Ramos (cell line): ENCODE results near the gene GMPPB.
"Not testable (repeated sequence)": the region's sequence is repeated elsewhere in the genome, so short reads cannot be mapped to it uniquely, and the experiment has no call there.

Experiments
- in situ Hi-C: fragments of 300-500 bp; cut with MboI; formaldehyde crosslinking; loops from one replicate; pipeline ENCODE4 v1.14.3; 2022; ENCODE audit warnings: low sequenced_read_pairs; ENCODE audit not compliant: unreplicated experiment

GMPPB gene

GRCh38 chr3:49695350-49696015 is 28.3 kb downstream of the GMPPB start:
- in situ Hi-C loops: not testable (repeated sequence)

DNA sequence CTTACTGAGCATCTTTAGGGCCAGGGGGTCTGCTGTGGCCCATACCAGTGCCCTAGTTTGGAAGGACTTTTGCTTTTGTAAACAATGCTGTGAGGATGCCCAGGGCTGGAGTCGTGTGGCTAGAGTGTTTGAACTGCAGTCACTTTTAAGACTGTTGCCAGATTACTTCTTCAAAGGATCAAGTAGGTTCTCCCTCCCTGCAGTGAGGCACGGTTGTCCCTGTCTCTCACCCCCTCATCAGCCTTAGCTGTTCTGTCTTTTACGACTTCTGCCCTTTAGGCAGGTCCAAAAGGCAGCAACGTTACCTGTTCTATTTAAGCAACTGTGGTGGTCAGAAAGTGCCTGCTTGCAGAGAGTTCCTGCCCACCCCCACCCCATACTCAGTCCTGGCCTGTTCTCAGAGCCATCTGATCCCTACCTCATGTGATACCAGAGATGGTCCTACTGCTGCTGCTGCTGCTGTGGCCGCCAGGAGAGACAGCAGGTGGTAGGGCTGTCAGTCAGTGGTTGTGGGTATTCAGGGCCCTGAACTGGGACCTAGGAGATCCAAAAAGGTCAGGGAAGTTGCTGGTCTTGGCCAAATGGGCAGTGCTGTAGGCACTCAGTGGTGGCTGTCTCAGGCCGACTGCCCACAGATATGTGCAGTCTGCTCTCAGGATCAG is 29.2 kb downstream of the GMPPB start:
- in situ Hi-C loops: not testable (repeated sequence)

- in situ Hi-C loops: not testable (repeated sequence)
Measured at GRCh38 chr3:49691481-49691880, 32.3 kb downstream of the GMPPB start.

- in situ Hi-C loops: not testable (repeated sequence)
Measured at GRCh38 chr3:49690856-49691255, 32.9 kb downstream of the GMPPB start.

DNA sequence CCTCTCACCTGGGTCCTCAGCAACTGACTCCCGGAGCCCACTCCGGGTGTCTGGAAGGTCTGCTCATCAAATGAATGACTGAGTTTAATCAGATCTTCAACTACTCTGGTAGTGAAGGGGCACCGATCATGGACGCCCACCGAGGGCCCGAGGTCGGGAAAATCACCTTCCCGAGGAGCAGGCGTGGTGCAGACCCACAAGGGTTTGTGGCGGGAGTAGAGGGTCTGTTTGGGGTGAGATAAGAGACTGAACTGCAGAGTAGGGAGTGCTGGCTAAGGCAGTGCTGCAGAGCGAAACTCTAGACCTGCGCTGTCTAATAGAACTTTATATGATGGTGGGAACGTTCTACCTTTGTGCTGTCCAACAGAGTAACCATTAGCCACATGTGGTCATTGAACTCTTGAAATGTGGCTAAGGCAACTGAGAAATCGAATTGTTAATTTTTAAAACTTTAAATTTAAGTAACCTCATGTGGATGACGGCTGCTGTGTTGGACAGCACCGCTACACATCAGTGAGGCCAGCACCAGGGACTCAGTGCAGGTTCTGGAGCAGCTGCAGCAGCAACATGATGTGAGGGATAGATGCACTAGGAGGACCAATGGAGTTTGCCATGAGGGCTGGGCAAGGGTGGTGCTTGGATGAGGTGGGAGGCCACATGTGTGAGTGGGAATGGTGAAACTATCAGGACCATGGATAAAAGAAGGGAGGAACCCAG is 33.7 kb downstream of the GMPPB start:
- in situ Hi-C loops: not testable (repeated sequence)

DNA sequence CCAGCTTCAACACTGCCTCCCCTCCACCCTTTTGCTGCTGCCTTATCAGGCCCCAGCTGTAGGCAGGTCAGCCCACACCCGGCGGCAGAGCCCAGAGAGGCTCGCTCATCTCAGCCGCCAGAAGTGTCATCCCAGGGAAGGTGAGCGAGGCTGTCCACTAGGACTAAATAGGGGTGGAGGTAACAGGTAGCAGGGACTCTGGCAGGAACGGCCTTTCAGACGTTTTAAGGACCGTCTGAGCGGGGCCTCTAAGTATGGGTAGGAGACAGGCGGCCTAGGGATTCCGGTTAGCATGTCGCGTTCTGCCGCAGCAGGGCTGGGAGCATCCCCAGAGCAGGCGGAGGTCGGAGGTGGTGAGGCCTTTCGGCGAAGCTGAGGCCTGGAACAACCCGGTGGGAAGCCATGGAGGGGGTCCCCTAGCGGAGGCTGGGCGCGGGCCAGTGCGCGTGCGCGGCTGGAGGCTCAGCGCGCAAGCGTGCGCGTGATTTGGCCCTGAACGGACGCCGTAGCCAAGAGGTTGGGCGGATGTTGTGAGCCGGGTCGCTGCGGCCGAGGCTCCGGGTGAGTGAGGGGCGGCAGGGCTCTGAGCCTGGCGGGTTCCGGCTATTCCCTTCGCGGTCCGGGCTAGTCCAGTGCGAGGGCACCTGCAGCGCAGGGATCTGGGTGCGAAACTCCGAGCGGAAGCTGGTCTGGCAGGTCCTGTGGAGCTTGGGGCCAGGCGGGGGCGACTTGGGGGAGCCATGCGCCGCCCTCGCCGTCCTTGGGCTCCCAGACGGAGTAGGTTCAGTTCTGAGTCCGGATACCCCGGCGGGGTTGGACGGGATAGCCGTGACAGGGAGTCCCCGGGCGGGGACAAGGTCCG is 34.5 kb downstream of the GMPPB start, which contains the start of the genes MST1 and RNF123:
TSS of gene MST1 (minus strand) at position 429 of the 862 bp plus-strand sequence. CDS start 783 bp downstream, outside the sequence.
TSS of gene RNF123 (plus strand) at position 512 of the 862 bp plus-strand sequence. CDS start 1,609 bp downstream, outside the sequence.
- in situ Hi-C loops: no loop called here

GRCh38 chr3:49688338-49689045 is 35.3 kb downstream of the GMPPB start:
- in situ Hi-C loops: not testable (repeated sequence)

DNA sequence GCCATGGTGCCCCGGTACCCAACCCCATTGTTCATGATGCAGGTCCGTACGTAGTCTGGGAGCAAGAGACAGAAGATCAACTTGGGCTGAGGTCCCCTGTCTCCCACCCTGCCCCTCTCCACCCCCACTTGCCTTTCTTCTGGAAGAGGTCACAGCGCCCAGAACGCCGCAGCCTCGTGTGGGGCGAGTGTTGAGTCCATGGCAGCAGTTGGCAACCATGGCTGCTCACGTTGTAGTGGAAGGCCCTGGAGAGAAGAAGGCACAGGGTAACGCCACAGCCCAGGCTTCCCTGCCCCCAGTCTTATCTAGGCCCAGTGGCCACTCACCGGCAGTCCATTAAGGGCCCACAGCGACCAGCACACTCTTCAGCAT is 36.3 kb downstream of the GMPPB start:
- in situ Hi-C loops: not testable (repeated sequence)

GRCh38 chr3:49686769-49687423 is 36.9 kb downstream of the GMPPB start:
- in situ Hi-C loops: not testable (repeated sequence)

- in situ Hi-C loops: not testable (repeated sequence)
Measured at GRCh38 chr3:49686346-49686745, 37.4 kb downstream of the GMPPB start.

DNA sequence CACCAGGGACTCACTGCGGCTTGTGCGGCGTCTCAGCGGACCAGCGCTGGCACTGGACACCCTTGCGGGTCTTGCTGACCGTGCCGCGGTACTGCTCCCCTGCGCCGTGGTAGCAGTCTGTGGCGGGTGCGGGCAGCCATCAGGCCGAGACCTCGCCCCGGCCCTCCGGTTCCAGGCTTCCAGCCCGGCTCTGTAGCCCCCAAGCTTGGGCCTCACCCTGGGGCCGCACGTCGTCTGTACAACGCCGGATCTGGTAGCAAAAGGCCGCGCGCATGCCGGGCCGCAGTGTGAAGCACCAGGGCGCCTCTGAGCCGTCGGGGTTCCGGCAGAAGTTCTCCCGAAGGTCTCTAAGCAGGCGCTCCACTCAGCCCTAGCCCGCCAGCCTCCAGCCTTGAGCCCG is 37.9 kb downstream of the GMPPB start:
- in situ Hi-C loops: not testable (repeated sequence)

- in situ Hi-C loops: not testable (repeated sequence)
Measured at GRCh38 chr3:49685103-49685502, 38.6 kb downstream of the GMPPB start.

DNA sequence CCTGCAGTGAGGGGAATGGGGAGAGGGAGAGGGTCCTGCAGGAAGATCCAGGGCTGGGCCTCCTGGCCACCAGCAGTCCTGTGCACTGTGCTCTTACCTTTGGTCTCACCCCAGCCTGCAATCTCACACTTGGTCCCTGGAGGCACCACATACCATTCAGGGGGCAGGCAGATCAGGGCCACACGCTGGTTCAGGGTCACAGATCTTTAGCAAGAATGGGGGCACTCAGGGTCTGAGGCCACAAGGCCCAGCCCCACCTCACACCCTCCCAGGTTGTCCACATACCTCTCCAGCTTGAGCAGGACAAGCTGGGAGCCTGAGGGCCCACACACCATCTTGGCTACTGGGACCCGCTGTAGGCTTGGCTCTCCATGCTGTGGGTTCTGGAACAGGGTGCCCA is 39.3 kb downstream of the GMPPB start:
- in situ Hi-C loops: not testable (repeated sequence)

GRCh38 chr3:49683162-49683561 is 40.6 kb downstream of the GMPPB start:
- in situ Hi-C loops: no loop called here

DNA sequence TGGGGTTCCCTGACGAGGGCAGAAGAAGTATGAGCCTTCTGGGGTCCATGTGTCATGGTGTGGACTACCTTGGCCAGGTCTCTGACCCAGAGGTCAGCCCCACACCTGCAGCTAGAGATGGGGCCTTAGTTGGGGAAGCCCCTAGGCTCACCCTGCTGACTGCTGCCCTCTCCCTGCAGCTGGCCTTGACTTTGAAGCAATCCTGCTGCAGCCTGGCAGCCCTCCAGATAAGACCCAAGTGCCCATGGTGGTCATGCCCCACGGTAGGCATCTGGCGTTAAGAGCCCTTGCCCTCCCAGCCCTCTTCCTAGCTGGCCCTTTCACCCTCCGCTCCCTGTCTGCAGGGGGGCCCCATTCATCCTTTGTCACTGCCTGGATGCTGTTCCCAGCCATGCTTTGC is 42.2 kb downstream of the GMPPB start:
- in situ Hi-C loops: no loop called here

- in situ Hi-C loops: no loop called here
Measured at GRCh38 chr3:49681232-49681522, 42.6 kb downstream of the GMPPB start.

DNA sequence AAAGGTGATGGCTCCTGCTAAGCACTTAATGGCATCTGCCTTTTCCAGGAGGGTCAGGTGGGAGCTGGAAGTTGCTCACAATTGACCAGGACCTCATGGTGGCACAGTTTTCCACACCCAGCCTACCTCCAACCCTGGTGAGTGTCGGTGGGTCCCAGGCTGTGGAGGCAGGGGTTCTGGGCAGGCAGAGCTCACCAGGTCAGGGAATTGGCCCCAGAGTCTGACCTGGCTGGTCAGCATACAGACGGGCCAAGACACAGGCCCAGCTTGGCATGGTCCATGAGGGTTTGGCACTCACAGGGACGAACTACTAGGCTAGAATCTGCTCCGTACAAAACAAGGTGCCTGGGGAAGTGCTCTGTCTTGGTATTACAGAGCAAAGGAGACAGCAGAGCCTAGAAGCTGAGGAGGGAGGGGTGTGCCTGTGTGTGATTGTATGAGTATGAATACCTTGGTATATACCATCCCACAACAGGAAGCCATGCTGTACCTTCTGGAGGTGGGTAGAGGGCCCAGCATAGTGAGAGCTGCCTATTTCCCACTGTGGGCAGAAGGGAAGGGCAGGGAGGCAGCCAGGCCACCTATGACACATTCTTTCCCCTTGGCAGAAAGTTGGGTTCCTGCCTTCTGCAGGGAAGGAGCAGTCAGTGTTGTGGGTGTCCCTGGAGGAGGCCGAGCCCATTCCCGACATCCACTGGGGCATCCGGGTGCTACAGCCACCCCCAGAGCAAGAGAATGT is 43.1 kb downstream of the GMPPB start:
- in situ Hi-C loops: no loop called here

DNA sequence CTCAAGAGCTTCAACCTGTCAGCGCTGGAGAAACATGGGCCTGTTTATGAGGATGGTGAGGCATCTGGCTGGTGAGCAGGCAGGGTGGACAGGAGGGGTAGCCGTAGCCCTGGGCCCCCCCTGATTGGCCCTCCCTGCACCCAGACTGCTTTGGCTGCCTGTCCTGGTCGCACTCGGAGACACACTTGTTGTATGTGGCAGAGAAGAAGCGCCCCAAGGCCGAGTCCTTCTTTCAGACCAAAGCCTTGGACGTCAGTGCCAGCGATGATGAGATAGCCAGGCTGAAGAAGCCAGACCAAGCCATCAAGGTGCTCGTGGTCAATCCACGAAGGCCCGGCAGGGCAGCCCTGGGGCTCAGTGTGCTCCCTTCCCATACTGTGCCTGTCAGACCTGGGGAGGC is 47.8 kb downstream of the GMPPB start:
- in situ Hi-C loops: no loop called here
